ENCODE measurements around the gene GNAL. TPM values are rescaled to one million over a fixed set of nuclear protein-coding genes. Genes with fewer than 3 reads are reported as not detected.

Gene GNAL
- total and polyA plus RNA-seq, 4 donors = 0.15 to 0.92 (median 0.72) TPM

DNA sequence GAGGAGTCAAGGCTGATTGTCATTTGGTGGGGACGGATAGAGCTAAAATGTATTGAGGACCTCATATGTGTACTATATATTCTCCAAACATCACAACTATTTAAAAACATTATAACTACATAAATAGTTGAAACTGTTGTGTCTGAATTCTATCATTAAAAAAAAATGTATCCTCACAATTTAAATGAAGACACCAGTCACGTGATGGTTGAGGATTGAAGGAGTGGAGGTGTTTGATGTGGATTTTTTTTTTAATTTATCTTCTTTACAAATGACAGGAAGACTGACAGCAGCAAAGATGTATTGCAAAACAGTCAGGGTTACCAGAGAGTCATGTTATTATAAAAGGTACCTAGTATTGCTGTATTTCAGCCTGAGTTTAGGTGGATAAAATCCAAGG lies 30.0 kb downstream of the GNAL start:
- 68% methylated on average over 2 of the region's 2 CpGs for WGBS

DNA sequence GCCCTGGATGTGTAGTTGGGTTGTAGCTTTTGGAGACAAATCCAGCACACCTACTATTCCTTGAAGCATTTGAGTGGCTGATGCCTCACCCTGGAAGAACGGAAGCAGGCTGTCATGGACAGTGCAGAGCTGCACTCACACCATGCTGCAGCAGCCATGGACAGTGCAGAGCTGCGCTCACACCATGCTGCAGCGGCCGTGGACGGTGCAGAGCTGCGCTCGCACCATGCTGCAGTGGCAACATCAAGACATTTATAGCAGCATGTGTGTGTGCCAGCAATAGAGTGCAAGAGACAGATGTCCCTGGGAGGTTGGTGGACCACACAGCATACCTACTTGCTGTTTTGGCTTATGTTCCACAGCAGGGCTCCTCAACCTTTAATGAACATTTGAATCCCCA lies 30.6 kb downstream of the GNAL start:
- Histone ChIP-seq H3K27me3 (ENCODE audit: control insufficient read depth in 4 of 4, insufficient read depth in 4 of 4, low read length in 3 of 4) (no peaks in the 10 kb centered on the region), H3K4me1 (ENCODE audit: control insufficient read depth in 4 of 4, insufficient read depth in 4 of 4, low read length in 3 of 4) (no peaks in the 10 kb centered on the region), H3K9ac (ENCODE audit: low read depth in 1 of 2, low read length in 2 of 2) (no peak overlapping the region), H3K9me3 (ENCODE audit: control insufficient read depth in 4 of 4, low read length in 3 of 4) (no peaks in the 10 kb centered on the region), H3K4me3 (ENCODE audit: low read depth in 1 of 3, low read length in 3 of 3) (no peak overlapping the region), H3K36me3 (ENCODE audit: control insufficient read depth in 4 of 4, insufficient read depth in 3 of 4, low read depth in 1 of 4, low read length in 3 of 4) (no peaks in the 10 kb centered on the region), H3K27ac (ENCODE audit: low read depth in 1 of 2, low read length in 2 of 2) (no peak overlapping the region)
- TF ChIP-seq RAD21 (IDR thresholded peaks at IDR 0.05) (no peak), GABPA (IDR thresholded peaks at IDR 0.05 in 1 of 2, conservative IDR thresholded peaks at IDR 0.05 in 1 of 2) (no peak), FOXA2 (IDR thresholded peaks at IDR 0.05) (no peak), SP1 (IDR thresholded peaks at IDR 0.05) (no peak)
- TF ChIP-seq, protein P1, sequence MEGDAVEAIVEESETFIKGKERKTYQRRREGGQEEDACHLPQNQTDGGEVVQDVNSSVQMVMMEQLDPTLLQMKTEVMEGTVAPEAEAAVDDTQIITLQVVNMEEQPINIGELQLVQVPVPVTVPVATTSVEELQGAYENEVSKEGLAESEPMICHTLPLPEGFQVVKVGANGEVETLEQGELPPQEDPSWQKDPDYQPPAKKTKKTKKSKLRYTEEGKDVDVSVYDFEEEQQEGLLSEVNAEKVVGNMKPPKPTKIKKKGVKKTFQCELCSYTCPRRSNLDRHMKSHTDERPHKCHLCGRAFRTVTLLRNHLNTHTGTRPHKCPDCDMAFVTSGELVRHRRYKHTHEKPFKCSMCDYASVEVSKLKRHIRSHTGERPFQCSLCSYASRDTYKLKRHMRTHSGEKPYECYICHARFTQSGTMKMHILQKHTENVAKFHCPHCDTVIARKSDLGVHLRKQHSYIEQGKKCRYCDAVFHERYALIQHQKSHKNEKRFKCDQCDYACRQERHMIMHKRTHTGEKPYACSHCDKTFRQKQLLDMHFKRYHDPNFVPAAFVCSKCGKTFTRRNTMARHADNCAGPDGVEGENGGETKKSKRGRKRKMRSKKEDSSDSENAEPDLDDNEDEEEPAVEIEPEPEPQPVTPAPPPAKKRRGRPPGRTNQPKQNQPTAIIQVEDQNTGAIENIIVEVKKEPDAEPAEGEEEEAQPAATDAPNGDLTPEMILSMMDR (IDR thresholded peaks at IDR 0.05; ENCODE audit: low read depth, low read length, missing input control) = no peak
- TF ChIP-seq, protein P2, sequence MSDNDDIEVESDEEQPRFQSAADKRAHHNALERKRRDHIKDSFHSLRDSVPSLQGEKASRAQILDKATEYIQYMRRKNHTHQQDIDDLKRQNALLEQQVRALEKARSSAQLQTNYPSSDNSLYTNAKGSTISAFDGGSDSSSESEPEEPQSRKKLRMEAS (IDR thresholded peaks at IDR 0.05) = no peak
- TF ChIP-seq, protein P3, sequence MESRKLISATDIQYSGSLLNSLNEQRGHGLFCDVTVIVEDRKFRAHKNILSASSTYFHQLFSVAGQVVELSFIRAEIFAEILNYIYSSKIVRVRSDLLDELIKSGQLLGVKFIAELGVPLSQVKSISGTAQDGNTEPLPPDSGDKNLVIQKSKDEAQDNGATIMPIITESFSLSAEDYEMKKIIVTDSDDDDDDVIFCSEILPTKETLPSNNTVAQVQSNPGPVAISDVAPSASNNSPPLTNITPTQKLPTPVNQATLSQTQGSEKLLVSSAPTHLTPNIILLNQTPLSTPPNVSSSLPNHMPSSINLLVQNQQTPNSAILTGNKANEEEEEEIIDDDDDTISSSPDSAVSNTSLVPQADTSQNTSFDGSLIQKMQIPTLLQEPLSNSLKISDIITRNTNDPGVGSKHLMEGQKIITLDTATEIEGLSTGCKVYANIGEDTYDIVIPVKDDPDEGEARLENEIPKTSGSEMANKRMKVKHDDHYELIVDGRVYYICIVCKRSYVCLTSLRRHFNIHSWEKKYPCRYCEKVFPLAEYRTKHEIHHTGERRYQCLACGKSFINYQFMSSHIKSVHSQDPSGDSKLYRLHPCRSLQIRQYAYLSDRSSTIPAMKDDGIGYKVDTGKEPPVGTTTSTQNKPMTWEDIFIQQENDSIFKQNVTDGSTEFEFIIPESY (IDR thresholded peaks at IDR 0.05) = no peak
- no peak for DNase-seq (ENCODE audit: low spot score)
- 91% methylated on average over 7 of the region's 7 CpGs for WGBS

More for the DNA sequence above, 30.0 kb downstream of the GNAL start:
- Histone ChIP-seq H3K9me3 (ENCODE audit: control insufficient read depth in 4 of 4, low read length in 3 of 4) (no peaks in the 10 kb centered on the region), H3K9ac (ENCODE audit: low read depth in 1 of 2, low read length in 2 of 2) (no peak overlapping the region), H3K27ac (ENCODE audit: low read depth in 1 of 2, low read length in 2 of 2) (no peak overlapping the region), H3K4me1 (ENCODE audit: control insufficient read depth in 4 of 4, insufficient read depth in 4 of 4, low read length in 3 of 4) (no peaks in the 10 kb centered on the region), H3K36me3 (ENCODE audit: control insufficient read depth in 4 of 4, insufficient read depth in 3 of 4, low read depth in 1 of 4, low read length in 3 of 4) (no peaks in the 10 kb centered on the region), H3K27me3 (ENCODE audit: control insufficient read depth in 4 of 4, insufficient read depth in 4 of 4, low read length in 3 of 4) (no peaks in the 10 kb centered on the region), H3K4me3 (ENCODE audit: low read depth in 1 of 3, low read length in 3 of 3) (no peak overlapping the region)
- TF ChIP-seq, protein P2 (IDR thresholded peaks at IDR 0.05) = no peak
- TF ChIP-seq EGR1 (IDR thresholded peaks at IDR 0.05; ENCODE audit: low read depth in 2 of 2) = no peak
- TF ChIP-seq, protein P4, sequence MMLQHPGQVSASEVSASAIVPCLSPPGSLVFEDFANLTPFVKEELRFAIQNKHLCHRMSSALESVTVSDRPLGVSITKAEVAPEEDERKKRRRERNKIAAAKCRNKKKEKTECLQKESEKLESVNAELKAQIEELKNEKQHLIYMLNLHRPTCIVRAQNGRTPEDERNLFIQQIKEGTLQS (IDR thresholded peaks at IDR 0.05) = no peak
- TF ChIP-seq, protein P1 (IDR thresholded peaks at IDR 0.05; ENCODE audit: low read depth, low read length, missing input control) = no peak
- TF ChIP-seq JUND (IDR thresholded peaks at IDR 0.05) = no peak
- no peak for TF ChIP-seq YY1 (IDR thresholded peaks at IDR 0.05)
- no peak for TF ChIP-seq HNF4G (IDR thresholded peaks at IDR 0.05)
- TF ChIP-seq HNF4A (conservative IDR thresholded peaks at IDR 0.05) = no peak
- no peak for TF ChIP-seq FOXA1 (IDR thresholded peaks at IDR 0.05)
- TF ChIP-seq FOXA2 (IDR thresholded peaks at IDR 0.05) = no peak
- TF ChIP-seq, protein P5, sequence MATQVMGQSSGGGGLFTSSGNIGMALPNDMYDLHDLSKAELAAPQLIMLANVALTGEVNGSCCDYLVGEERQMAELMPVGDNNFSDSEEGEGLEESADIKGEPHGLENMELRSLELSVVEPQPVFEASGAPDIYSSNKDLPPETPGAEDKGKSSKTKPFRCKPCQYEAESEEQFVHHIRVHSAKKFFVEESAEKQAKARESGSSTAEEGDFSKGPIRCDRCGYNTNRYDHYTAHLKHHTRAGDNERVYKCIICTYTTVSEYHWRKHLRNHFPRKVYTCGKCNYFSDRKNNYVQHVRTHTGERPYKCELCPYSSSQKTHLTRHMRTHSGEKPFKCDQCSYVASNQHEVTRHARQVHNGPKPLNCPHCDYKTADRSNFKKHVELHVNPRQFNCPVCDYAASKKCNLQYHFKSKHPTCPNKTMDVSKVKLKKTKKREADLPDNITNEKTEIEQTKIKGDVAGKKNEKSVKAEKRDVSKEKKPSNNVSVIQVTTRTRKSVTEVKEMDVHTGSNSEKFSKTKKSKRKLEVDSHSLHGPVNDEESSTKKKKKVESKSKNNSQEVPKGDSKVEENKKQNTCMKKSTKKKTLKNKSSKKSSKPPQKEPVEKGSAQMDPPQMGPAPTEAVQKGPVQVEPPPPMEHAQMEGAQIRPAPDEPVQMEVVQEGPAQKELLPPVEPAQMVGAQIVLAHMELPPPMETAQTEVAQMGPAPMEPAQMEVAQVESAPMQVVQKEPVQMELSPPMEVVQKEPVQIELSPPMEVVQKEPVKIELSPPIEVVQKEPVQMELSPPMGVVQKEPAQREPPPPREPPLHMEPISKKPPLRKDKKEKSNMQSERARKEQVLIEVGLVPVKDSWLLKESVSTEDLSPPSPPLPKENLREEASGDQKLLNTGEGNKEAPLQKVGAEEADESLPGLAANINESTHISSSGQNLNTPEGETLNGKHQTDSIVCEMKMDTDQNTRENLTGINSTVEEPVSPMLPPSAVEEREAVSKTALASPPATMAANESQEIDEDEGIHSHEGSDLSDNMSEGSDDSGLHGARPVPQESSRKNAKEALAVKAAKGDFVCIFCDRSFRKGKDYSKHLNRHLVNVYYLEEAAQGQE (IDR thresholded peaks at IDR 0.05) = no peak
- TF ChIP-seq GABPA (IDR thresholded peaks at IDR 0.05 in 1 of 2, conservative IDR thresholded peaks at IDR 0.05 in 1 of 2) = no peak
- TF ChIP-seq RAD21 (IDR thresholded peaks at IDR 0.05) = no peak
- no peak for TF ChIP-seq NR2F2 (IDR thresholded peaks at IDR 0.05)
- TF ChIP-seq RXRA (IDR thresholded peaks at IDR 0.05) = no peak
- TF ChIP-seq, protein P3 (IDR thresholded peaks at IDR 0.05) = no peak
- no peak for TF ChIP-seq SP1 (IDR thresholded peaks at IDR 0.05)
- DNase-seq (ENCODE audit: low spot score) = no peak

Data from liver (tissue), 9 donors.